Endothelial cell (in vitro differentiated cells): ENCODE measurements around the gene ECI2. TPM values are rescaled to one million over a fixed set of nuclear protein-coding genes. Genes with fewer than 3 reads are reported as not detected.

Experiments used
- DNase-seq: peaks from one replicate; pipeline ENCODE4 v3.0.0; 2021; ENCODE audit warnings: low spot score
- H3K27ac Mint-ChIP-seq: one replicate; pipeline ENCODE4 v1.8.0; 2021; ENCODE audit warnings: mixed read lengths, inconsistent platforms; ENCODE audit not compliant: unreplicated experiment
- H3K27me3 Mint-ChIP-seq: one replicate; pipeline ENCODE4 v1.8.0; 2021; ENCODE audit warnings: mild to moderate bottlenecking, moderate library complexity, mixed read lengths, inconsistent platforms; ENCODE audit not compliant: unreplicated experiment
- H3K36me3 Mint-ChIP-seq: one replicate; pipeline ENCODE4 v1.8.0; 2021; ENCODE audit warnings: mild to moderate bottlenecking, low read depth, mixed read lengths, inconsistent platforms; ENCODE audit not compliant: unreplicated experiment
- H3K4me1 Mint-ChIP-seq: one replicate; pipeline ENCODE4 v1.8.0; 2021; ENCODE audit warnings: mild to moderate bottlenecking, mixed read lengths, inconsistent platforms; ENCODE audit not compliant: unreplicated experiment
- H3K4me3 Mint-ChIP-seq: one replicate; pipeline ENCODE4 v1.8.0; 2021; ENCODE audit warnings: mild to moderate bottlenecking, mixed read lengths, inconsistent platforms; ENCODE audit not compliant: unreplicated experiment
- H3K9me3 Mint-ChIP-seq: one replicate; pipeline ENCODE4 v1.8.0; 2021; ENCODE audit warnings: mixed read lengths, inconsistent platforms; ENCODE audit not compliant: unreplicated experiment
- CTCF ChIP-seq: fragments of 200-600 bp; sonication (generic); IDR thresholded peaks from one replicate; pipeline ENCODE4 v1.5.0; 2021; ENCODE audit warnings: antibody characterized with exemption; ENCODE audit not compliant: unreplicated experiment
- total RNA-seq: library from RNA; stranded (reverse); fragmentation: NEBNext Ultra II Directional; extraction: Animal tissue kit (Norgen Biotek cat#: 25700); gene quantifications from one replicate; pipeline ENCODE4 v1.2.1, GENCODE V29; 2021; ENCODE audit not compliant: unreplicated experiment

ECI2 gene
- total RNA-seq, 1 donor from 2014 or later: 66.3 TPM

- Mint-ChIP-seq H3K9me3 (no peaks in the 10 kb centered on the region), H3K36me3 (peaks cover 6% of the 10 kb centered on the region), H3K27me3 (no peaks in the 10 kb centered on the region), H3K4me3 (no peak overlapping the region), H3K4me1 (peaks cover 11% of the 10 kb centered on the region), H3K27ac (no peak overlapping the region)
- no peak for DNase-seq
- TF ChIP-seq CTCF: no peak
Observed at GRCh38 chr6:4167833-4168232, 32.5 kb upstream of the ECI2 start.

- Mint-ChIP-seq H3K36me3 (peaks cover 6% of the 10 kb centered on the region), H3K4me1 (peaks cover 6% of the 10 kb centered on the region), H3K27ac (no peak overlapping the region), H3K4me3 (no peak overlapping the region), H3K27me3 (no peaks in the 10 kb centered on the region), H3K9me3 (no peaks in the 10 kb centered on the region)
- no peak for DNase-seq
- TF ChIP-seq CTCF: no peak
Observed at GRCh38 chr6:4167123-4167522, 31.7 kb upstream of the ECI2 start.

- no peak overlapping the region for H3K27ac Mint-ChIP-seq
- no peaks in the 10 kb centered on the region for H3K27me3 Mint-ChIP-seq
- H3K36me3 Mint-ChIP-seq: peaks cover 10% of the 10 kb centered on the region
- no peak for TF ChIP-seq CTCF
- peaks cover 5% of the 10 kb centered on the region for H3K4me1 Mint-ChIP-seq
- no peak overlapping the region for H3K4me3 Mint-ChIP-seq
- DNase-seq: no peak
- H3K9me3 Mint-ChIP-seq: no peaks in the 10 kb centered on the region
Observed at GRCh38 chr6:4164456-4164855, 29.1 kb upstream of the ECI2 start.

- H3K36me3 Mint-ChIP-seq: peaks cover 10% of the 10 kb centered on the region
- no peak for TF ChIP-seq CTCF
- H3K4me1 Mint-ChIP-seq: peaks cover 4% of the 10 kb centered on the region
- no peaks in the 10 kb centered on the region for H3K9me3 Mint-ChIP-seq
- no peak overlapping the region for H3K27ac Mint-ChIP-seq
- no peak overlapping the region for H3K4me3 Mint-ChIP-seq
- no peaks in the 10 kb centered on the region for H3K27me3 Mint-ChIP-seq
- no peak for DNase-seq
Observed at GRCh38 chr6:4164117-4164442, 28.7 kb upstream of the ECI2 start.

GRCh38 chr6:4163408-4164116, 28.2 kb upstream of the ECI2 start:
- DNase-seq: no peak
- Mint-ChIP-seq H3K36me3 (peaks cover 10% of the 10 kb centered on the region), H3K4me1 (no peaks in the 10 kb centered on the region), H3K27me3 (no peaks in the 10 kb centered on the region), H3K27ac (no peak overlapping the region), H3K4me3 (no peak overlapping the region), H3K9me3 (no peaks in the 10 kb centered on the region)
- TF ChIP-seq CTCF: no peak
